Keratinocyte (primary cell): ENCODE results near the gene EPS8L2. TPM values are rescaled to one million over a fixed set of nuclear protein-coding genes. Genes with fewer than 3 reads are reported as not detected.
A peak's percentile ranks its signal among the peaks of the same experiment; 100 is the strongest.

ENCODE experiments used
- DNase-seq: peaks from one replicate; pipeline ENCODE4 v3.0.0-alpha.2; 2011; ENCODE audit warnings: low read depth, missing footprints, low spot score
- FAIRE-seq: peaks from 2 replicates; lab custom pipeline; 2011; peaks lifted over from hg19 to GRCh38; lab: Jason Lieb, UNC
- H2AFZ ChIP-seq: 2 replicates; pipeline ENCODE4 v1.6.0; 2012; ENCODE audit warnings: low read length, control low read depth, inconsistent platforms; ENCODE audit not compliant: control insufficient read depth
- H3K27ac ChIP-seq: 2 replicates; pipeline ENCODE4 v1.5.1; 2011; ENCODE audit warnings: low read length; ENCODE audit not compliant: control insufficient read depth, insufficient read depth
- H3K27me3 ChIP-seq: 3 replicates; pipeline ENCODE4 v1.6.0; 2011; ENCODE audit warnings: low read length; ENCODE audit not compliant: control insufficient read depth, insufficient read depth; ENCODE audit errors: extremely low read depth
- H3K36me3 ChIP-seq, 2 experiments: 2 replicates in 1 of 2; 3 replicates in 1 of 2; pipeline ENCODE4 v1.5.1; 2011; ENCODE audit warnings: low read length in 2 of 2, mild to moderate bottlenecking in 1 of 2; ENCODE audit not compliant: control insufficient read depth in 2 of 2, insufficient read depth in 2 of 2; ENCODE audit errors: extremely low read depth in 1 of 2
- H3K4me1 ChIP-seq: 3 replicates; pipeline ENCODE4 v1.5.1; 2011; ENCODE audit warnings: low read length; ENCODE audit not compliant: control insufficient read depth, insufficient read depth; ENCODE audit errors: extremely low read depth
- H3K4me2 ChIP-seq: 3 replicates; pipeline ENCODE4 v1.6.0; 2011; ENCODE audit warnings: low read depth, low read length; ENCODE audit not compliant: control insufficient read depth, insufficient read depth; ENCODE audit errors: extremely low read depth
- H3K4me3 ChIP-seq, 3 experiments: fragments of 200-600 bp in 1 of 3; sonication (generic) in 1 of 3; 2 replicates in 2 of 3; 3 replicates in 1 of 3; pipeline ENCODE4 v1.5.1; 2011 to 2016; ENCODE audit warnings: low read length in 3 of 3, mild to moderate bottlenecking in 3 of 3, control low read depth in 2 of 3, inconsistent platforms in 1 of 3, low read depth in 1 of 3, mixed read lengths in 1 of 3, mixed run types in 1 of 3, moderate library complexity in 1 of 3; ENCODE audit not compliant: control insufficient read depth in 2 of 3, insufficient read depth in 2 of 3; ENCODE audit errors: extremely low read depth in 1 of 3
- H3K79me2 ChIP-seq: 2 replicates; pipeline ENCODE4 v1.6.0; 2012; ENCODE audit warnings: low read length; ENCODE audit not compliant: control insufficient read depth, insufficient read depth
- H3K9ac ChIP-seq: 3 replicates; pipeline ENCODE4 v1.6.0; 2011; ENCODE audit warnings: low read length; ENCODE audit not compliant: control insufficient read depth, insufficient read depth; ENCODE audit errors: extremely low read depth
- H3K9me1 ChIP-seq: 3 replicates; pipeline ENCODE4 v1.6.0; 2011; ENCODE audit warnings: low read length; ENCODE audit not compliant: control insufficient read depth, insufficient read depth; ENCODE audit errors: extremely low read depth
- H3K9me3 ChIP-seq: 2 replicates; pipeline ENCODE4 v1.5.1; 2012; ENCODE audit warnings: low read depth, low read length; ENCODE audit not compliant: control insufficient read depth
- H4K20me1 ChIP-seq: 3 replicates; pipeline ENCODE4 v1.6.0; 2011; ENCODE audit warnings: low read length; ENCODE audit not compliant: control insufficient read depth, insufficient read depth; ENCODE audit errors: extremely low read depth
- CTCF ChIP-seq, 3 experiments: IDR thresholded peaks in 1 of 3; conservative IDR thresholded peaks in 1 of 3; optimal IDR thresholded peaks in 1 of 3; 2 replicates in 2 of 3; 3 replicates in 1 of 3; pipeline versions ENCODE3 to v1.5.1; 2011; ENCODE audit warnings: low read length in 3 of 3, mild to moderate bottlenecking in 3 of 3, moderate library complexity in 2 of 3, control low read depth in 1 of 3, inconsistent platforms in 1 of 3; ENCODE audit not compliant: insufficient read depth in 2 of 3; ENCODE audit errors: extremely low read depth in 1 of 3
- EZH2 ChIP-seq: IDR thresholded peaks from one replicate; pipeline ENCODE4 v1.6.1; 2012; ENCODE audit warnings: inconsistent platforms, mild to moderate bottlenecking, low read length, moderate library complexity
- dilution Hi-C: fragments of 300-500 bp; cut with MboI; formaldehyde crosslinking; loops from one replicate; pipeline ENCODE4 v1.7.0; 2020; ENCODE audit warnings: low sequenced_read_pairs; ENCODE audit not compliant: extremely low pct_ligation_motif_present
- polyA plus RNA-seq, 5 experiments: library from polyadenylated mRNA; depleted of rRNA in 3 of 5; stranded (reverse) in 3 of 5; stranded (forward) in 1 of 5; unstranded in 1 of 5; fragments of >200 nt; gene quantifications; 1 replicate in 1 of 5; 2 replicates in 3 of 5; 3 replicates in 1 of 5; pipeline versions ENCODE4 v1.2.1 to v1.2.3, GENCODE V29; 2011 to 2012; ENCODE audit warnings: missing spikeins in 2 of 5, low read depth in 1 of 5, low replicate concordance in 1 of 5

Gene EPS8L2
- polyA plus RNA-seq, 1 donor (not counting 4 experiments of a cell fraction or from before 2014, with no cell fraction given): 114 TPM

DNA sequence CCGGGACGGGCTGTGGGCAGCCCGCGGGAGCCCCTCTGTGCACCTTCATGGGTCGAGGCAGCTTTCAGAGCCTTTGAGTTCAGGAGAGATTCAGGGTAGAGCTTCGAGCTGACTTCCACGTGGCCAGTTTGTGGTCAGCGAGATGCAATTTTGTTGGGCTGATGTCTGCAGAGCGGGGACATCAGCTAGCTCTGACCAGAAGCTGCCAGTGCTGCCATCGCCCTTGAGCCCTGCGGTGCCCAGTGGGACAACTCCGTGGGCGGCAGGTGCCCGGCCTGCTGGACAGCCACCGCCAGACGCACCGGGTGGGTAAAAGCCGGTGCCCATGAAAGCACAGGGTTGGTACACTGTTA, 42.0 kb downstream of the EPS8L2 start:
- Histone ChIP-seq H3K9me1 (no peaks in the 10 kb centered on the region), H3K27ac (peak overlapping the region; percentile 71), H2AFZ (peak overlapping the region; percentile 37), H3K4me3 (peak overlapping the region; percentile 90 to 97 (median 95)), H4K20me1 (no peaks in the 10 kb centered on the region), H3K79me2 (peaks cover 50% of the 10 kb centered on the region), H3K9ac (peak overlapping the region; percentile 90), H3K36me3 (peaks cover 4 to 9% of the 10 kb centered on the region in 2 experiments), H3K27me3 (no peaks in the 10 kb centered on the region), H3K4me1 (peaks cover 16% of the 10 kb centered on the region), H3K4me2 (peak overlapping the region; percentile 96), H3K9me3 (no peaks in the 10 kb centered on the region)
- dilution Hi-C loops: no loop called here
- TF ChIP-seq CTCF (optimal IDR thresholded peaks at IDR 0.05 in 1 of 3, IDR thresholded peaks at IDR 0.05 in 1 of 3, conservative IDR thresholded peaks at IDR 0.05 in 1 of 3; ENCODE audit: extremely low read depth in 1 of 3, insufficient read depth in 2 of 3, low read length in 3 of 3): no peak
- no peak for TF ChIP-seq EZH2
- FAIRE-seq: no peak
- no peak for DNase-seq

DNA sequence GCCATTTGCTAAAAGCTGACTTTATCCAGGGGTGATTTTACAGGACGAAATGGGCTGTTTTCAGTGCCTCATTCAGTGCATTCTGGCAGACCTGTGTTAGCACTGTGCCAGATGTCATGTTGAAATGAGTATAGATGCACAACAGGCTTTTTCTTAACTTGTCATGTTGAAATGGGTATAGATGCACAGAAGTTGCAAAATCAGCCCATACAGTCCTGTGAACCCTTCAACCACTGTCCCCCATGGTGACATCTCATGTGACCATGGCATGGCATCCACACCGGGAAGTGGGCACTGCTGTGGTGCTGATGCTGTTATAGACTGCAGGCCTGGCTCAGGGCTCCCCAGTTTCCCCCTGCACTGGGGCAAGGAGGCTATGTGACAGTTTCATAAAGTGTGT, 43.7 kb downstream of the EPS8L2 start:
- Histone ChIP-seq H3K36me3 (peaks cover 4 to 9% of the 10 kb centered on the region in 2 experiments), H3K27me3 (no peaks in the 10 kb centered on the region), H2AFZ (no peak overlapping the region), H3K9me3 (no peaks in the 10 kb centered on the region), H3K79me2 (peaks cover 61% of the 10 kb centered on the region), H3K27ac (no peak overlapping the region), H3K4me1 (peaks cover 16% of the 10 kb centered on the region), H3K4me2 (peak overlapping the region; percentile 17), H3K9ac (no peak overlapping the region), H4K20me1 (no peaks in the 10 kb centered on the region), H3K4me3 (no peak overlapping the region), H3K9me1 (no peaks in the 10 kb centered on the region)
- no peak for FAIRE-seq
- TF ChIP-seq EZH2 (no peak), CTCF (optimal IDR thresholded peaks at IDR 0.05 in 1 of 3, IDR thresholded peaks at IDR 0.05 in 1 of 3, conservative IDR thresholded peaks at IDR 0.05 in 1 of 3; ENCODE audit: extremely low read depth in 1 of 3, insufficient read depth in 2 of 3, low read length in 3 of 3) (no peak)
- dilution Hi-C loops: no loop called here
- no peak for DNase-seq
